22Rv1 (cell line): ENCODE data around the gene SGK1.

Source experiments
- H3K27ac ChIP-seq: fragments of 450-650 bp; 2 replicates; pipeline ENCODE4 v1.5.1; 2017
- CTCF ChIP-seq: fragments of 450-650 bp; IDR thresholded peaks from 2 replicates; pipeline ENCODE4 v1.5.1; 2017; ENCODE audit warnings: mild to moderate bottlenecking
- ZFX ChIP-seq: fragments of 450-650 bp; IDR thresholded peaks from 2 replicates; pipeline ENCODE4 v1.6.1; 2017; ENCODE audit warnings: antibody characterized with exemption, borderline replicate concordance

The SGK1 gene

GRCh38 chr6:134152767-134153485 is 165.0 kb downstream of the SGK1 start:
- TF ChIP-seq CTCF, result no peak
- no peak for TF ChIP-seq ZFX
- H3K27ac ChIP-seq, result no peak overlapping the region

- TF ChIP-seq ZFX (no peak), CTCF (no peak)
- H3K27ac ChIP-seq, result no peak overlapping the region
Observed at GRCh38 chr6:134148566-134148965, 169.3 kb downstream of the SGK1 start.

GRCh38 chr6:134147034-134147533 is 170.8 kb downstream of the SGK1 start:
- TF ChIP-seq CTCF (no peak), ZFX (no peak)
- H3K27ac ChIP-seq, result no peak overlapping the region

- H3K27ac ChIP-seq, result no peak overlapping the region
- TF ChIP-seq ZFX (no peak), CTCF (no peak)
Observed at GRCh38 chr6:134146268-134147033, 171.5 kb downstream of the SGK1 start.

- H3K27ac ChIP-seq, result no peak overlapping the region
- TF ChIP-seq CTCF (no peak), ZFX (no peak)
Observed at GRCh38 chr6:134145786-134146185, 172.1 kb downstream of the SGK1 start.

GRCh38 chr6:134138226-134138975 is 179.5 kb downstream of the SGK1 start:
- TF ChIP-seq ZFX, result no peak
- TF ChIP-seq CTCF, result no peak
- no peak overlapping the region for H3K27ac ChIP-seq
